NB4 (cell line): ENCODE results near the gene DDX41.

Experiments used
- MAX ChIP-seq: IDR thresholded peaks from 2 replicates; pipeline ENCODE4 v1.6.1; 2011; ENCODE audit warnings: low read depth, low read length
- POLR2A ChIP-seq: IDR thresholded peaks from 2 replicates; pipeline ENCODE4 v1.6.1; 2011; ENCODE audit warnings: mild to moderate bottlenecking; ENCODE audit not compliant: insufficient read length; ENCODE audit errors: extremely low read depth
- TF ChIP-seq, protein P1 (sequence below): IDR thresholded peaks from one replicate; pipeline ENCODE4 v1.5.1; 2012; ENCODE audit warnings: low read depth, low read length

DNA sequence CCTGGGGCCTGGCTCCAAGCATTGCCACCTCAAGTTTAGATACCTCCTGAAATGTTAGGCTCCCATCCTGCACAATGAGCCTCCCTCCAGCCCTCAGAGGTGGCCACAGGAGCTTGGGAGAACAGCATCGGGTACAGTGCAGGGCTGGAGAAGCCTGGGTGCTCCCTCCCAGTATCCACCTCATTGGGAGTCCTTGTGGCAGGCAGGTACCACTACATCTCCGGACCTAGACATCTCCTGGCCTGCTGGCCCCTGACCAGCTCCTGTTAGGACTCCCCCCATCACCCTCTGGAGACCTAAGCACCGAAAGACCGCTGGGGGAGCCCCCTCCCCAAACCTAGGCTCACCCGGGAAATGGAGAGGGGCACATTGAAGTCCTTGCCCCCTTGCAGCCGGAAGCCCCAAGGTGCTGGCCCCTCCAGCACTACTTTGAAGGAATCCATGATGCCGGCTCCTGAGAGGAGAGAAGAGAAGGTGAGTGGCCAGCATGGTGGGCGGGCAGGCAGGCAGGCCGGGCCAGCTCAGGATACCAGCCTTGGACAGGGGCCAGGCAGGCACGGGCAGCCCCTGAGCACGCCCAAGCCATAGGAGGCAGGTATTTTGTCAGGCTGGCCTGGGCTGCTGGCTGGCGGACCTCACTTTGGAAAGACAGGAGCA, 20.6 kb downstream of the DDX41 start:
- TF ChIP-seq, protein P1, sequence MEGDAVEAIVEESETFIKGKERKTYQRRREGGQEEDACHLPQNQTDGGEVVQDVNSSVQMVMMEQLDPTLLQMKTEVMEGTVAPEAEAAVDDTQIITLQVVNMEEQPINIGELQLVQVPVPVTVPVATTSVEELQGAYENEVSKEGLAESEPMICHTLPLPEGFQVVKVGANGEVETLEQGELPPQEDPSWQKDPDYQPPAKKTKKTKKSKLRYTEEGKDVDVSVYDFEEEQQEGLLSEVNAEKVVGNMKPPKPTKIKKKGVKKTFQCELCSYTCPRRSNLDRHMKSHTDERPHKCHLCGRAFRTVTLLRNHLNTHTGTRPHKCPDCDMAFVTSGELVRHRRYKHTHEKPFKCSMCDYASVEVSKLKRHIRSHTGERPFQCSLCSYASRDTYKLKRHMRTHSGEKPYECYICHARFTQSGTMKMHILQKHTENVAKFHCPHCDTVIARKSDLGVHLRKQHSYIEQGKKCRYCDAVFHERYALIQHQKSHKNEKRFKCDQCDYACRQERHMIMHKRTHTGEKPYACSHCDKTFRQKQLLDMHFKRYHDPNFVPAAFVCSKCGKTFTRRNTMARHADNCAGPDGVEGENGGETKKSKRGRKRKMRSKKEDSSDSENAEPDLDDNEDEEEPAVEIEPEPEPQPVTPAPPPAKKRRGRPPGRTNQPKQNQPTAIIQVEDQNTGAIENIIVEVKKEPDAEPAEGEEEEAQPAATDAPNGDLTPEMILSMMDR: no peak
- no peak for TF ChIP-seq MAX
- no peak for TF ChIP-seq POLR2A
